Effector CD4-positive, alpha-beta T cell (primary cell): ENCODE measurements around the gene BMPER.

Source experiments
- DNase-seq: peaks from one replicate; pipeline ENCODE4 v3.0.0-alpha.2; 2020

Gene BMPER

GRCh38 chr7:33892945-33893344, 12.4 kb upstream of the BMPER start:
- no peak for DNase-seq

DNA sequence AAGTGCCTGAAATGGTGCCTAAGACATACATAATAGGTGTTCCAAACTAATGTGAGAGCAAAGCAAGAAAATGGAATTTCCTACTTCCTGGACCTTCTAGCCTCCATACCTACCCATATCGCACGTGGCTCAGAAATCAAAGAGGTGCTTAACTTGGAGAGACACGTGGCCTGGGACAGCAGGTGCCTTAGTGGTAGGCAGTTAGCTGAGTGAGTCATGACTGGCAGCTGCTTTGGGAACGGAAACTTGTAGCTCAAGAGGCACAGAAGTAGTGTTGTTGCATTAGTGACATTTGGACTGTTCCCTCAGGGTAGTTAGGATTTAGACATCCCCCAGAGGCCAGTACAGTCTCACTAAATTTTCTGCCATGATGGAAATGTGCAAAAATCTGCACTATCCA, 12.0 kb upstream of the BMPER start:
- DNase-seq: no peak

- peak; percentile 43 for DNase-seq
Measured at GRCh38 chr7:33895025-33895804, 10.1 kb upstream of the BMPER start.

- DNase-seq: no peak
Measured at GRCh38 chr7:33900501-33900900, 4.8 kb upstream of the BMPER start.

DNA sequence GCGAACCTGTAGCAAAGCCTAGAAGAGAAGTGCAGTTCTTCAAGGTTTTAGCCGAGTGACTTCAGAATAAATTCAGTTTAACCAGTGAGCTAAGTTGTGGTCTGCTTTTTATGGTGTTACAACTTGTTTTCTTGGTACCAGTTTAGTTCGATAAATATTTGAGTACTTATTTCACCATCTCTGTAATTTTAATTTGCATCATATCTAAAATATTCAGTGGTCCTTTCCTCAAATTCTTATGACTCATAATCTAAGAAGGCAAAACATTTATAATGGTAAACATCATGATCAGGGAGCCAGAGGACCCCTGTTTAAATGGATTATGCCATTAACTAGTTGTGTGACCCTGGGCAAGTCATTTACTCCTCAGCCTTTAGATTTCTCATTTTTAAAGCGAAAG, 4.1 kb upstream of the BMPER start:
- DNase-seq: no peak

DNA sequence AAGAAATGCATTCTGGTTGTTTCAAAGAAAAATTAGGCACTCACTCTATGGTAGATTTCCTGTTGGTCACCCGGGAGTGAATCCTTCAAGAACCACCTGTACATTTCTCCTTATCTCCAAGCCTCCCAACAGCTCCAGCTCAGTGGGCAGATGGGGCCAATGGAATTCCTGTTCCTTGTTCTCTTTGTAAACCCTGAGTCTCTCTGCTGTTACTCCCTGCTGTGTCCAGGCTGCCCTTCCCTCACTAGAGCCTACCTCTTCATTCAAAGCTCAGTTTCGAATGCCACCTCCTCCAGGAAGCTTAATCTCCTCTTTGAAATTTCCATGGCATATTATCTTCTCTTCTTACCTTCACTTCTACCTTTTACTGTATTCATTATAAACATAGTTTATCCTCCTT, 3.5 kb upstream of the BMPER start:
- DNase-seq: no peak

- no peak for DNase-seq
Measured at GRCh38 chr7:33902746-33903145, 2.6 kb upstream of the BMPER start.

GRCh38 chr7:33903791-33904680, 1.3 kb upstream of the BMPER start:
- no peak for DNase-seq

- DNase-seq: no peak
Measured at GRCh38 chr7:33904681-33905388, 504 bp upstream of the BMPER start.

- no peak for DNase-seq
Measured at GRCh38 chr7:33906697-33907096, 1.4 kb downstream of the BMPER start.

DNA sequence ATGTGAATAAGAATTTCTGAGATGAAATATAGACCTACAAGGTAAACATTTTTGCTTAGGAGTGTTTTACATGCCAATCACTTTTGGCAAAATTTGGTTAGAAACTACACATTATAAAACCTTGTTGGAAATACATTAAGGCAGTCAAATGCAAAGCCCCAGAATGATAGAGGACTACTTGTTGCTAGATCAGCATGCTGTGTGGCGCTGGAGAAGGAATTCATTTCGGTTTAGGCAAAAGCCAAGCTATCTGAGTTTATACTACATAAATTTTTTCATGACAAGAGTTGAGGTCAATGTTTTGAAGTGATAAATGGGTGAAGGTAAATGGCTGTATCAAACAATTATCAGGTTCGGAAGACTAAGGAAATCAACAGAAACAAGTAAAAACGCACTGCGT, 2.3 kb downstream of the BMPER start:
- no peak for DNase-seq

- no peak for DNase-seq
Measured at GRCh38 chr7:33909318-33909717, 4.0 kb downstream of the BMPER start.

GRCh38 chr7:33909755-33910154, 4.4 kb downstream of the BMPER start:
- DNase-seq: no peak

DNA sequence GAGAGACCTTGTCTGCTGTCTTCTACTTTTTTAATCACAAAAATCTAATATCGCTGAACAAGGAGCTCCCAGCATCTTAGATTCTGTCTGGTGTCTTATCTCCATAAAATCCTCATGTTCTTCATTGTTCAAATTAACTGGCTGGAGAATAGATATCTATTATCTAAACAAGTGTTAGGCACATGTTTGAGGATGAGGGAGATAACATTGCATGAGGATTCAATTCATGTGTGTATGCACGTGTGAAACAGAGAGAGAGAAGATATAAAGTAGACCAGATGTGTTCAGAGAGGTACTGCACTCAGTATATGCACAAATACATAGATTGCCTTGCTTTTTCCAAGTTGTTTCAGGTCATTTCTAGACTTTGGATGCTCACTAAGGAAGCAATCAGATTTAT, 5.4 kb downstream of the BMPER start:
- no peak for DNase-seq

- DNase-seq: no peak
Measured at GRCh38 chr7:33916357-33917081, 11.2 kb downstream of the BMPER start.

DNA sequence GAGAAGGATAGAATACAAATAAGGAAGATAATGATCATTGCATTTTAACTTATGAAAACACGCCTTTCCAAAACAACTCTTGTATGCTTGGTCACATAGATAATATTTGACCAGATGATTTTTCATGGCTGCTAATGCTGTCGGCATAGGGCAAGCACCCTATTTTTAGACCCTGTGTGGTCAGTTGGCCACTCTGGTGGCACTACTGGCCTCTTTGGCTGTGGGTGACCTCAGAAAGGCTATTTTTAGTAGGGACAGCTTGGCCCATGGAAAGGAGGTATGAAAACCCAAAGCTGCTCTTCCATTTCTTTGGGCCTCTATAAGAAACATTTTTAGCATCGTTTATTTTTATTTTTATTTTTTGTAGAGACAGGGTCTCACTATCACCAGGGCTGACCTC, 12.3 kb downstream of the BMPER start:
- DNase-seq: no peak

GRCh38 chr7:33918438-33919143, 13.3 kb downstream of the BMPER start:
- no peak for DNase-seq

DNA sequence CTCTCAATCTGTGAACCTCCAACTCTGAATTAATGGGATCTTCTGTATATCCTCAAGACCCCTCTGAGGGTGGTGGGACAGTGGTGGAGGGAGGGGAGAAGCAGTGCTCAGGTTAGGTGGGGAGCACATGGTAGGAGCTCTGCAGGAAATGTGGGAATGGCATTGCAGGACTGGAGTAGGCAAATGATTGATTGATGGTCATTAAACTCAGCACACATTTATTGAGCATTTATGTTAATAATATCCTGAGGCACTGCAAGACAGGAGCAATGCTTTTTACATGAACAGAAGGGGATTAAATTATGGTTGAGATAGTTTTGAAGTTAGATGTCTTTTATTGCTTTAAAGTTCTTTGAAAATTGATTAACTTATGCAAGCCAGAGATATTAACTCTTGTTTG, 14.1 kb downstream of the BMPER start:
- DNase-seq: no peak

DNA sequence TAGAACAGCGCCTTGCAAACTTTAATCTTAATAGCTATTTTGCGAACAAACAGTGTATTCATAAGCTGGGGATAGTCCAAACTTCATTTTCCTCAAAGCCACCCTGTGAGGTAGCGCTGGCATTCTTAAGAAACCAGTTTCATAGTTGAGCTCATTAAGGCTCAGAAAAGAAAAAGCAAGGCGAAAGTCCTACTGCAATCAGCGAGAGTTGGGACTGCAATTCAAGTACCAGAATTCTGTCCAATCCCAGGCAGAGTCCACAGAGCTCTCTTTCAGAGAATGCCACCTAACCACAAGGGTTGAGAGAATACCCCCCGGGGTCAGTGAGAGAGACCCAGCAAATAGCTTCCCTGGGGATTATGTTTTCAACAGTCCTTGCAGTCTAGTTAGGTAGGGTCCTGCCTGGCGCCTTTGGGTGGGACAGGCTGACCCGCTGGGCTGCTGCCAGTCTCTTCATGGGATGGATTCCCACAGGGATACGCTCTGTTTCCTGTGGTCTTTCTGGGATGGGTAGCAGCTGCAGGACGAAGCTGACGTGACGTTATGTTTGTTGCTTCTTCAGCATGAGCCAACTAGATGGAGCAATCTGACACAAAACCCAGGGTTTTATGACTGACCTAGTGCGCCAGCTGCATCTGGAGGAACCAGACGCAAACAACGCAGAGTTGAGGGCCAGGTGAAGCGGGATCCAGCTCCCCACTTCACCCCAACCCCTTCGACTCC, 16.0 kb downstream of the BMPER start:
- DNase-seq: no peak

DNA sequence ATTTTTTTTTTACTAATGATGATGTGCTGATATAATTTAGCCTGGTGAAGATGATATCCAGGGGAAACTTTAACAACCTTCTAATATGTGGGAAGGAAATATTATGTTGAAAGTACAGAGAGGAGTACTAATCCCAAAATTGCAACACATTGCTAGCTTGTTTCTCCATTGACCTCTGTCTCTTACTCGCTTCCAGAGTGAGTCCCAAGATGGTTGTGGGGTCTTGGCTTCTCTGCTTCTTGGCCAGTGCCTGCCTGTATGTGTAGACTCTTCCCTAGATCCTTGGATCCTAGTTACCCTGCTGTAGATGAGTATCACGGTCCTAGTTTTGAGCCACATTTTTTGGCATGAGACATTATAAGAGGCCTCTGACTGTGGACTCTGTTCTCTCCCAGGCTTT, 17.5 kb downstream of the BMPER start:
- DNase-seq: no peak

- no peak for DNase-seq
Measured at GRCh38 chr7:33923440-33924229, 18.3 kb downstream of the BMPER start.
